ENCODE results near the gene PAK4. TPM values are rescaled to one million over a fixed set of nuclear protein-coding genes. Genes with fewer than 3 reads are reported as not detected.

Gene PAK4
- total and polyA plus RNA-seq, 10 of the 15 experiments (the other 5 are each of a cell fraction or from before 2014, with no cell fraction given) = 0.08 to 19.3 (median 5.9) TPM

GRCh38 chr19:39173502-39173991 lies 48.0 kb downstream of the PAK4 start:
- Histone ChIP-seq H3K36me3 (ENCODE audit: control insufficient read depth in 2 of 2, insufficient read depth in 2 of 2, low read length in 1 of 2) (peaks cover 0 to 27% of the 10 kb centered on the region in 2 experiments; a peak in 2 of 4 replicates), H3K9me3 (replicated peaks; ENCODE audit: control insufficient read depth, insufficient read depth, low read length) (no peaks in the 10 kb centered on the region), H3K4me3 (no peak overlapping the region), H2AFZ (ENCODE audit: control insufficient read depth, low read depth, low read length) (no peak overlapping the region), H3K27ac (ENCODE audit: control insufficient read depth, insufficient read depth) (no peak overlapping the region), H3K4me1 (ENCODE audit: control insufficient read depth, insufficient read depth, low read length) (no peaks in the 10 kb centered on the region), H3K9ac (ENCODE audit: control insufficient read depth, insufficient read depth, low read length) (no peak overlapping the region), H3K4me2 (ENCODE audit: control insufficient read depth, insufficient read depth) (no peak overlapping the region), H3K79me2 (ENCODE audit: control insufficient read depth, insufficient read depth, low read length) (no peaks in the 10 kb centered on the region), H4K20me1 (ENCODE audit: control insufficient read depth, insufficient read depth) (no peaks in the 10 kb centered on the region), H3K27me3 (replicated peaks in 1 of 2; ENCODE audit: control insufficient read depth in 2 of 2, insufficient read depth in 2 of 2, low read length in 1 of 2) (no peaks in the 10 kb centered on the region)
- ChIA-PET SMC1A (ENCODE audit: uncharacterized antibody, unreplicated experiment) (no interaction called here), CTCF (no interaction called here), RAD21 (ENCODE audit: unreplicated experiment) (no interaction called here), POLR2A (no interaction called here)
- WGBS (ENCODE audit: insufficient coverage, insufficient replicate concordance, low lambda C conversion rate, missing lambda C conversion rate) = 81% methylated on average over 17 of the region's 25 CpGs
- intact Hi-C loops (cut with micrococcal nuclease; ENCODE audit: unreplicated experiment) (no loop called here), in situ Hi-C loops (cut with MboI) (no loop called here)
- FAIRE-seq (no peak), ATAC-seq (no peak), DNase-seq (ENCODE audit: low read depth, low spot score) (no peak)
- no TSS peak for BruUV-seq (replicated peaks)
- TF ChIP-seq RELB (IDR thresholded peaks at IDR 0.05; ENCODE audit: low read depth) = no peak
- TF ChIP-seq HCFC1 (IDR thresholded peaks at IDR 0.05; ENCODE audit: low read length) = no peak
- no peak for TF ChIP-seq TBL1XR1 (IDR thresholded peaks at IDR 0.05; ENCODE audit: low read depth, low read length)
- TF ChIP-seq GATAD2B (conservative IDR thresholded peaks at IDR 0.05; ENCODE audit: low read depth) = no peak
- TF ChIP-seq MYC (IDR thresholded peaks at IDR 0.05; ENCODE audit: insufficient read depth, insufficient read length, insufficient replicate concordance, low read length, severe bottlenecking) = no peak
- TF ChIP-seq ATF3 (IDR thresholded peaks at IDR 0.05; ENCODE audit: borderline replicate concordance, extremely low read depth, low read depth, low read length) = no peak
- TF ChIP-seq USF1 (IDR thresholded peaks at IDR 0.05; ENCODE audit: borderline replicate concordance, extremely low read length, insufficient read depth, low read depth, low read length) = no peak
- no peak for TF ChIP-seq NRF1 (conservative IDR thresholded peaks at IDR 0.05; ENCODE audit: low read depth, low read length)
- no peak for TF ChIP-seq WRNIP1 (IDR thresholded peaks at IDR 0.05; ENCODE audit: borderline replicate concordance, low read depth, low read length)
- TF ChIP-seq POLR2A (IDR thresholded peaks at IDR 0.05; ENCODE audit: low read depth, low read length) = no peak
- TF ChIP-seq SUPT20H (IDR thresholded peaks at IDR 0.05; ENCODE audit: borderline replicate concordance, control insufficient read depth, low read depth, low read length) = no peak
- no peak for TF ChIP-seq CREB1 (IDR thresholded peaks at IDR 0.05; ENCODE audit: low read depth)
- no peak for TF ChIP-seq PML (IDR thresholded peaks at IDR 0.05; ENCODE audit: low read length)
- no peak for TF ChIP-seq RELA (IDR thresholded peaks at IDR 0.05; ENCODE audit: borderline replicate concordance, partially characterized antibody)
- TF ChIP-seq BHLHE40 (IDR thresholded peaks at IDR 0.05; ENCODE audit: borderline replicate concordance in 1 of 2, low read depth in 2 of 2, low read length in 1 of 2) = no peak
- TF ChIP-seq EGR1 (IDR thresholded peaks at IDR 0.05; ENCODE audit: borderline replicate concordance in 1 of 2, low read depth in 2 of 2, low read length in 2 of 2) = no peak
- no peak for TF ChIP-seq CHD2 (IDR thresholded peaks at IDR 0.05; ENCODE audit: borderline replicate concordance, low read depth, low read length)
